Neural progenitor cell (in vitro differentiated cells): ENCODE results near the gene PFKM. TPM values are rescaled to one million over a fixed set of nuclear protein-coding genes. Genes with fewer than 3 reads are reported as not detected.

ENCODE experiments used
- DNase-seq: peaks from one replicate; pipeline ENCODE4 v3.0.0-alpha.2; 2016; ENCODE audit warnings: low spot score
- H2AFZ ChIP-seq: fragments of 200-600 bp; sonication (generic); replicated peaks from 2 replicates; pipeline ENCODE4 v1.6.1; 2016; ENCODE audit warnings: antibody characterized with exemption
- H3F3A ChIP-seq: fragments of 200-600 bp; sonication (generic); 2 replicates; pipeline ENCODE4 v1.6.1; 2016; ENCODE audit warnings: antibody characterized with exemption, low read depth
- H3K27ac ChIP-seq: fragments of 200-600 bp; sonication (generic); 2 replicates; pipeline ENCODE4 v1.5.1; 2016; ENCODE audit warnings: mild to moderate bottlenecking
- H3K27me3 ChIP-seq: fragments of 200-600 bp; sonication (generic); 2 replicates; pipeline ENCODE4 v1.6.1; 2016; ENCODE audit warnings: mild to moderate bottlenecking, moderate library complexity
- H3K36me3 ChIP-seq: fragments of 200-600 bp; sonication (generic); 2 replicates; pipeline ENCODE4 v1.5.1; 2016
- H3K4me1 ChIP-seq: fragments of 200-600 bp; sonication (generic); 2 replicates; pipeline ENCODE4 v1.6.1; 2016; ENCODE audit warnings: mixed run types
- H3K4me2 ChIP-seq: fragments of 200-600 bp; sonication (generic); 2 replicates; pipeline ENCODE4 v1.6.1; 2016
- H3K4me3 ChIP-seq: fragments of 200-600 bp; sonication (generic); 2 replicates; pipeline ENCODE4 v1.5.1; 2016
- H3K79me2 ChIP-seq: fragments of 200-600 bp; sonication (generic); 2 replicates; pipeline ENCODE4 v1.6.1; 2016; ENCODE audit warnings: low read depth
- H3K9ac ChIP-seq: fragments of 200-600 bp; sonication (generic); 2 replicates; pipeline ENCODE4 v1.6.1; 2016
- H3K9me3 ChIP-seq: fragments of 200-600 bp; sonication (generic); 2 replicates; pipeline ENCODE4 v1.5.1; 2016; ENCODE audit warnings: low read depth
- H4K20me1 ChIP-seq: fragments of 200-600 bp; sonication (generic); 2 replicates; pipeline ENCODE4 v1.6.1; 2016; ENCODE audit warnings: low read depth
- H3K27ac Mint-ChIP-seq: 3 replicates; pipeline ENCODE4 v1.8.0; 2021; ENCODE audit warnings: mixed read lengths
- H3K27me3 Mint-ChIP-seq: 2 replicates; pipeline ENCODE4 v1.8.0; 2022; ENCODE audit warnings: low read depth, mild to moderate bottlenecking, inconsistent platforms, moderate library complexity, mixed read lengths; ENCODE audit not compliant: insufficient read depth
- H3K36me3 Mint-ChIP-seq: 3 replicates; pipeline ENCODE4 v1.8.0; 2021; ENCODE audit warnings: mixed read lengths
- H3K4me1 Mint-ChIP-seq: 3 replicates; pipeline ENCODE4 v1.8.0; 2021; ENCODE audit warnings: mixed read lengths
- H3K4me3 Mint-ChIP-seq: 3 replicates; pipeline ENCODE4 v1.8.0; 2021; ENCODE audit warnings: mild to moderate bottlenecking, moderate library complexity, mixed read lengths
- H3K9me3 Mint-ChIP-seq: 3 replicates; pipeline ENCODE4 v1.8.0; 2020; ENCODE audit warnings: mixed read lengths
- CTCF ChIP-seq: fragments of 200-600 bp; sonication (generic); IDR thresholded peaks from 2 replicates; pipeline ENCODE4 v1.5.1; 2017; ENCODE audit warnings: antibody characterized with exemption, mild to moderate bottlenecking
- EZH2 ChIP-seq: fragments of 200-600 bp; sonication (generic); IDR thresholded peaks from 2 replicates; pipeline ENCODE4 v1.6.1; 2017; ENCODE audit warnings: antibody characterized with exemption, mild to moderate bottlenecking, moderate library complexity
- EZH2phosphoT487 ChIP-seq: fragments of 200-600 bp; sonication (generic); IDR thresholded peaks from 2 replicates; pipeline ENCODE4 v1.6.1; 2017; ENCODE audit warnings: antibody characterized with exemption
- total RNA-seq: library from RNA; depleted of rRNA; stranded (reverse); fragments of >200 nt; gene quantifications from 2 replicates; pipeline ENCODE4 v1.2.3, GENCODE V29; 2015; ENCODE audit warnings: low replicate concordance

Gene PFKM
- total RNA-seq, 1 donor from 2014 or later: 128 TPM

- H3K9me3 Mint-ChIP-seq: no peaks in the 10 kb centered on the region
- peak within 1 kb of the TSS; percentile 98 for H3K27ac Mint-ChIP-seq
- peaks cover 17% of the 10 kb centered on the region for H3K4me1 Mint-ChIP-seq
- Histone ChIP-seq H3K4me2 (peak within 1 kb of the TSS; percentile 82), H4K20me1 (no peaks in the 10 kb centered on the region), H3K9ac (peak within 1 kb of the TSS; percentile 18), H3F3A (peaks cover 14% of the 10 kb centered on the region), H3K9me3 (no peaks in the 10 kb centered on the region), H3K36me3 (no peaks in the 10 kb centered on the region), H3K4me1 (peaks cover 5% of the 10 kb centered on the region), H3K27me3 (no peaks in the 10 kb centered on the region), H3K79me2 (no peaks in the 10 kb centered on the region), H3K27ac (no peak within 1 kb of the TSS), H3K4me3 (peak within 1 kb of the TSS; percentile 69), H2AFZ (peak within 1 kb of the TSS; percentile 94)
- H3K27me3 Mint-ChIP-seq: peaks cover 3% of the 10 kb centered on the region
- TF ChIP-seq CTCF: peak; percentile 52
- no peak for TF ChIP-seq EZH2phosphoT487
- DNase-seq: peak; percentile 100
- peak within 1 kb of the TSS; percentile 95 for H3K4me3 Mint-ChIP-seq
- H3K36me3 Mint-ChIP-seq: peaks cover 2% of the 10 kb centered on the region
Observed at GRCh38 chr12:48157018-48157888, 38.1 kb downstream of the PFKM start, which contains the start of gene ASB8. Gene ASB8 (minus strand): TSS chr12:48157515. CDS start chr12:48153496, 4,019 bp downstream.

GRCh38 chr12:48157889-48158370 is 38.8 kb downstream of the PFKM start:
- DNase-seq: no peak
- TF ChIP-seq EZH2phosphoT487 (no peak), EZH2 (no peak), CTCF (no peak)
- Histone ChIP-seq H3K79me2 (no peaks in the 10 kb centered on the region), H3K4me3 (peak overlapping the region; percentile 69), H2AFZ (peak overlapping the region; percentile 94), H3F3A (peaks cover 14% of the 10 kb centered on the region), H3K27me3 (no peaks in the 10 kb centered on the region), H4K20me1 (no peaks in the 10 kb centered on the region), H3K9me3 (no peaks in the 10 kb centered on the region), H3K4me2 (peak overlapping the region; percentile 82), H3K27ac (no peak overlapping the region), H3K4me1 (peaks cover 5% of the 10 kb centered on the region), H3K36me3 (no peaks in the 10 kb centered on the region), H3K9ac (no peak overlapping the region)
- peak overlapping the region; percentile 98 for H3K27ac Mint-ChIP-seq
- peaks cover 2% of the 10 kb centered on the region for H3K36me3 Mint-ChIP-seq
- H3K9me3 Mint-ChIP-seq: no peaks in the 10 kb centered on the region
- H3K4me1 Mint-ChIP-seq: peaks cover 17% of the 10 kb centered on the region
- H3K27me3 Mint-ChIP-seq: peaks cover 3% of the 10 kb centered on the region
- peak overlapping the region; percentile 95 for H3K4me3 Mint-ChIP-seq

- H3K27ac ChIP-seq: no peak overlapping the region
- H3K4me3 Mint-ChIP-seq: no peak overlapping the region
- peaks cover 6% of the 10 kb centered on the region for H3K27me3 Mint-ChIP-seq
- no peaks in the 10 kb centered on the region for H3K9me3 Mint-ChIP-seq
- no peaks in the 10 kb centered on the region for H3K27me3 ChIP-seq
- H3K4me1 Mint-ChIP-seq: peaks cover 17% of the 10 kb centered on the region
- H3F3A ChIP-seq: peaks cover 14% of the 10 kb centered on the region
- H2AFZ ChIP-seq: no peak overlapping the region
- H3K36me3 ChIP-seq: no peaks in the 10 kb centered on the region
- H3K4me3 ChIP-seq: no peak overlapping the region
- no peaks in the 10 kb centered on the region for H4K20me1 ChIP-seq
- no peaks in the 10 kb centered on the region for H3K9me3 ChIP-seq
- DNase-seq: no peak
- H3K4me2 ChIP-seq: no peak overlapping the region
- H3K9ac ChIP-seq: no peak overlapping the region
- no peaks in the 10 kb centered on the region for H3K36me3 Mint-ChIP-seq
- TF ChIP-seq EZH2phosphoT487 (no peak), EZH2 (no peak), CTCF (no peak)
- H3K79me2 ChIP-seq: no peaks in the 10 kb centered on the region
- no peak overlapping the region for H3K27ac Mint-ChIP-seq
- peaks cover 5% of the 10 kb centered on the region for H3K4me1 ChIP-seq
Observed at GRCh38 chr12:48160046-48160445, 40.9 kb downstream of the PFKM start.
